GM23338 (cell line): ENCODE measurements around the gene INPP5A. TPM values are rescaled to one million over a fixed set of nuclear protein-coding genes. Genes with fewer than 3 reads are reported as not detected.

ENCODE experiments used
- ATAC-seq: fragments of 200-7000 bp; cut with Tn5 transposase; 3 replicates; pipeline ENCODE4 v1.9.1; 2020
- DNase-seq: peaks from one replicate; pipeline ENCODE4 v3.0.0-alpha.2; 2015; ENCODE audit warnings: low spot score
- H2AFZ ChIP-seq: fragments of 200-600 bp; sonication (generic); 2 replicates; pipeline ENCODE4 v1.8.0; 2016; ENCODE audit warnings: antibody characterized with exemption, mild to moderate bottlenecking, moderate library complexity
- H3F3A ChIP-seq: fragments of 200-600 bp; sonication (generic); replicated peaks from 2 replicates; pipeline ENCODE4 v1.8.0; 2017; ENCODE audit warnings: antibody characterized with exemption, mixed run types, low read depth
- H3K27ac ChIP-seq: fragments of 200-600 bp; sonication (generic); 2 replicates; pipeline ENCODE4 v1.6.1; 2016; ENCODE audit warnings: low read depth
- H3K27me3 ChIP-seq: fragments of 200-600 bp; sonication (generic); 2 replicates; pipeline ENCODE4 v1.8.0; 2016; ENCODE audit warnings: mild to moderate bottlenecking, mixed run types, moderate library complexity; ENCODE audit not compliant: insufficient read depth
- H3K36me3 ChIP-seq: fragments of 200-600 bp; sonication (generic); 2 replicates; pipeline ENCODE4 v1.8.0; 2016; ENCODE audit warnings: mild to moderate bottlenecking; ENCODE audit not compliant: insufficient read depth
- H3K4me1 ChIP-seq: fragments of 200-600 bp; sonication (generic); 2 replicates; pipeline ENCODE4 v1.8.0; 2016; ENCODE audit warnings: mild to moderate bottlenecking, moderate library complexity; ENCODE audit not compliant: insufficient read depth
- H3K4me2 ChIP-seq: fragments of 200-600 bp; sonication (generic); 2 replicates; pipeline ENCODE4 v1.7.1; 2017; ENCODE audit warnings: mixed run types
- H3K4me3 ChIP-seq: fragments of 200-600 bp; sonication (generic); 2 replicates; pipeline ENCODE4 v1.6.1; 2016; ENCODE audit warnings: mixed run types
- H3K79me2 ChIP-seq: fragments of 200-600 bp; sonication (generic); replicated peaks from 2 replicates; pipeline ENCODE4 v1.8.0; 2017; ENCODE audit warnings: mild to moderate bottlenecking; ENCODE audit not compliant: insufficient read depth
- H3K9me2 ChIP-seq: fragments of 200-600 bp; sonication (generic); 2 replicates; pipeline ENCODE4 v1.8.0; 2017; ENCODE audit not compliant: insufficient read depth
- H4K20me1 ChIP-seq: fragments of 200-600 bp; sonication (generic); replicated peaks from 2 replicates; pipeline ENCODE4 v1.8.0; 2017; ENCODE audit warnings: mild to moderate bottlenecking; ENCODE audit not compliant: insufficient read depth
- H3K27ac Mint-ChIP-seq: 2 replicates; pipeline ENCODE4 v1.8.0; 2020; ENCODE audit warnings: inconsistent platforms, mild to moderate bottlenecking, moderate library complexity, mixed read lengths
- H3K27me3 Mint-ChIP-seq: 3 replicates; pipeline ENCODE4 v1.8.0; 2022; ENCODE audit warnings: low read depth, mild to moderate bottlenecking, moderate library complexity, mixed read lengths, inconsistent platforms; ENCODE audit not compliant: insufficient read depth, poor library complexity
- H3K36me3 Mint-ChIP-seq: 3 replicates; pipeline ENCODE4 v1.8.0; 2021; ENCODE audit warnings: low read depth, mild to moderate bottlenecking, inconsistent platforms, moderate library complexity, mixed read lengths
- H3K4me1 Mint-ChIP-seq: 3 replicates; pipeline ENCODE4 v1.8.0; 2020; ENCODE audit warnings: mild to moderate bottlenecking, inconsistent platforms, mixed read lengths
- H3K4me3 Mint-ChIP-seq: 3 replicates; pipeline ENCODE4 v1.8.0; 2021; ENCODE audit warnings: moderate library complexity, mild to moderate bottlenecking, inconsistent platforms, mixed read lengths
- H3K9me3 Mint-ChIP-seq: 3 replicates; pipeline ENCODE4 v1.8.0; 2020; ENCODE audit warnings: moderate library complexity, mild to moderate bottlenecking, inconsistent platforms, mixed read lengths
- CREB1 ChIP-seq: fragments of 250-450 bp; sonication (Bioruptor Pico); IDR thresholded peaks from 2 replicates; pipeline ENCODE4 v1.5.0; 2020; ENCODE audit warnings: low read depth, mild to moderate bottlenecking, moderate library complexity
- EZH2 ChIP-seq: fragments of 200-600 bp; sonication (generic); IDR thresholded peaks from one replicate; pipeline ENCODE4 v1.8.0; 2017; ENCODE audit warnings: antibody characterized with exemption, mild to moderate bottlenecking, low read depth; ENCODE audit not compliant: unreplicated experiment
- EZH2phosphoT487 ChIP-seq: fragments of 200-600 bp; sonication (generic); IDR thresholded peaks from one replicate; pipeline ENCODE4 v1.8.1; 2018; ENCODE audit warnings: antibody characterized with exemption; ENCODE audit not compliant: unreplicated experiment
- JUNB ChIP-seq: IDR thresholded peaks from one replicate; pipeline ENCODE4 v1.6.1; 2016; ENCODE audit warnings: antibody characterized with exemption; ENCODE audit not compliant: unreplicated experiment
- NANOG ChIP-seq: IDR thresholded peaks from 2 replicates; pipeline ENCODE4 v1.6.1; 2016; ENCODE audit warnings: antibody characterized with exemption, borderline replicate concordance
- STAT1 ChIP-seq: IDR thresholded peaks from one replicate; pipeline ENCODE4 v1.6.1; 2016; ENCODE audit warnings: antibody characterized with exemption; ENCODE audit not compliant: unreplicated experiment
- ZNF114 ChIP-seq: fragments of 250-450 bp; sonication (Bioruptor Pico); IDR thresholded peaks from 2 replicates; pipeline ENCODE4 v1.5.0; 2020; ENCODE audit warnings: mild to moderate bottlenecking, moderate library complexity
- polyA plus RNA-seq: library from polyadenylated mRNA; unstranded; fragments of >200 nt; fragmentation: Nextera tagmentation; extraction: Ambion mirVana; gene quantifications from 2 replicates; pipeline ENCODE4 v1.2.1, GENCODE V29; 2016
- total RNA-seq: library from RNA; depleted of rRNA; stranded (reverse); fragments of >200 nt; shearing (Covaris generic); gene quantifications from 2 replicates; pipeline ENCODE4 v1.2.3, GENCODE V29; 2014
- TF ChIP-seq, protein P1 (sequence below): IDR thresholded peaks from 2 replicates; pipeline ENCODE4 v1.6.1; 2016; ENCODE audit warnings: antibody characterized with exemption
- TF ChIP-seq, protein P2 (sequence below), 2 experiments: fragments of 200-600 bp in 1 of 2; sonication (generic) in 1 of 2; conservative IDR thresholded peaks; 2 replicates each; pipeline versions ENCODE4 v1.5.1 to v1.6.1; 2016 to 2017; ENCODE audit warnings: antibody characterized with exemption in 2 of 2, low read depth in 2 of 2, mild to moderate bottlenecking in 2 of 2, moderate library complexity in 1 of 2

INPP5A gene
- total and polyA plus RNA-seq, 2 experiments from 2014 or later = 5.9 to 40.6 TPM

DNA sequence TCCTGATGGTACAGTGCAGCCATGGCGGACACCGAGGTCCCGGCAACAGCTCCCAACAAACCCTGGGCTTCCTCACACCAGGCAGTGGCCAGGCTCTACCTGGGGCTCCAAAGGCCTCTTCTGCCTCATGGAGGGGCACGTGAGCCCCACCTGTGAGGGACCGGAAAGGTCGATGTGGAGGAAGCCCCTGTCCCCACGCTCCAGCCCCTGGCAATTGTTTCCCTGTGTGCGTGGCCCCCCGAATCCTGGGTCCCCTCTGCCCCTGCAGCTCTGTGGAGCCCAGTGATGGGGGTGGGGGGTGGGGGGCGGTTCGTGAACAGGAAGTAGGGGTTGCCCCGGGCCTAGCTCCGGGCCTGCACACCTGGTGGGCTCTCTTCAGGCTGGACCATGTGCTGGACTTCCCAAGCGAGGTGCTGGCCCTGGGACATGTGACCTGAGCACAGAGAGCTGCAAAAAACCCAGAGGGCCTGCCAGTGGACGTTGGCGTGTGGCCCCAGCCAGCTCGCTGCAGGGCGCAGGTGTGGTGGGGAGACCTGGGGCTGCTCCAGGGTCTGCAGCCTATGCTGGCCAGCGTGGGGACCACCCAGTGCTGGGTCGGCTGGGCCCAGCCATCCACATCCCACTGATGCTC is 72.6 kb downstream of the INPP5A start:
- Histone ChIP-seq H2AFZ (no peak overlapping the region), H3K4me2 (no peak overlapping the region), H3K79me2 (no peaks in the 10 kb centered on the region), H3K27ac (no peak overlapping the region), H4K20me1 (no peaks in the 10 kb centered on the region; the same call in 1 of the 2 replicates), H3K4me1 (no peaks in the 10 kb centered on the region), H3K4me3 (no peak overlapping the region), H3F3A (no peaks in the 10 kb centered on the region), H3K9me2 (no peaks in the 10 kb centered on the region), H3K27me3 (no peaks in the 10 kb centered on the region), H3K36me3 (no peaks in the 10 kb centered on the region)
- no peak overlapping the region for H3K27ac Mint-ChIP-seq
- DNase-seq (no peak), ATAC-seq (no peak)
- TF ChIP-seq NANOG (no peak), STAT1 (no peak), JUNB (no peak), EZH2 (no peak), EZH2phosphoT487 (no peak), ZNF114 (no peak)
- TF ChIP-seq, protein P1, sequence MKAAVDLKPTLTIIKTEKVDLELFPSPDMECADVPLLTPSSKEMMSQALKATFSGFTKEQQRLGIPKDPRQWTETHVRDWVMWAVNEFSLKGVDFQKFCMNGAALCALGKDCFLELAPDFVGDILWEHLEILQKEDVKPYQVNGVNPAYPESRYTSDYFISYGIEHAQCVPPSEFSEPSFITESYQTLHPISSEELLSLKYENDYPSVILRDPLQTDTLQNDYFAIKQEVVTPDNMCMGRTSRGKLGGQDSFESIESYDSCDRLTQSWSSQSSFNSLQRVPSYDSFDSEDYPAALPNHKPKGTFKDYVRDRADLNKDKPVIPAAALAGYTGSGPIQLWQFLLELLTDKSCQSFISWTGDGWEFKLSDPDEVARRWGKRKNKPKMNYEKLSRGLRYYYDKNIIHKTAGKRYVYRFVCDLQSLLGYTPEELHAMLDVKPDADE = no peak
- TF ChIP-seq, protein P2, sequence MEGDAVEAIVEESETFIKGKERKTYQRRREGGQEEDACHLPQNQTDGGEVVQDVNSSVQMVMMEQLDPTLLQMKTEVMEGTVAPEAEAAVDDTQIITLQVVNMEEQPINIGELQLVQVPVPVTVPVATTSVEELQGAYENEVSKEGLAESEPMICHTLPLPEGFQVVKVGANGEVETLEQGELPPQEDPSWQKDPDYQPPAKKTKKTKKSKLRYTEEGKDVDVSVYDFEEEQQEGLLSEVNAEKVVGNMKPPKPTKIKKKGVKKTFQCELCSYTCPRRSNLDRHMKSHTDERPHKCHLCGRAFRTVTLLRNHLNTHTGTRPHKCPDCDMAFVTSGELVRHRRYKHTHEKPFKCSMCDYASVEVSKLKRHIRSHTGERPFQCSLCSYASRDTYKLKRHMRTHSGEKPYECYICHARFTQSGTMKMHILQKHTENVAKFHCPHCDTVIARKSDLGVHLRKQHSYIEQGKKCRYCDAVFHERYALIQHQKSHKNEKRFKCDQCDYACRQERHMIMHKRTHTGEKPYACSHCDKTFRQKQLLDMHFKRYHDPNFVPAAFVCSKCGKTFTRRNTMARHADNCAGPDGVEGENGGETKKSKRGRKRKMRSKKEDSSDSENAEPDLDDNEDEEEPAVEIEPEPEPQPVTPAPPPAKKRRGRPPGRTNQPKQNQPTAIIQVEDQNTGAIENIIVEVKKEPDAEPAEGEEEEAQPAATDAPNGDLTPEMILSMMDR (conservative IDR thresholded peaks at IDR 0.05; ENCODE audit: low read depth in 2 of 2) = no peak
- no peaks in the 10 kb centered on the region; the same call in 1 of the 3 replicates for H3K9me3 Mint-ChIP-seq
- no peaks in the 10 kb centered on the region for H3K36me3 Mint-ChIP-seq
- H3K4me3 Mint-ChIP-seq = no peak overlapping the region
- H3K4me1 Mint-ChIP-seq = peaks cover 11% of the 10 kb centered on the region; the same call in 2 of the 3 replicates
- H3K27me3 Mint-ChIP-seq = peaks cover 12% of the 10 kb centered on the region

DNA sequence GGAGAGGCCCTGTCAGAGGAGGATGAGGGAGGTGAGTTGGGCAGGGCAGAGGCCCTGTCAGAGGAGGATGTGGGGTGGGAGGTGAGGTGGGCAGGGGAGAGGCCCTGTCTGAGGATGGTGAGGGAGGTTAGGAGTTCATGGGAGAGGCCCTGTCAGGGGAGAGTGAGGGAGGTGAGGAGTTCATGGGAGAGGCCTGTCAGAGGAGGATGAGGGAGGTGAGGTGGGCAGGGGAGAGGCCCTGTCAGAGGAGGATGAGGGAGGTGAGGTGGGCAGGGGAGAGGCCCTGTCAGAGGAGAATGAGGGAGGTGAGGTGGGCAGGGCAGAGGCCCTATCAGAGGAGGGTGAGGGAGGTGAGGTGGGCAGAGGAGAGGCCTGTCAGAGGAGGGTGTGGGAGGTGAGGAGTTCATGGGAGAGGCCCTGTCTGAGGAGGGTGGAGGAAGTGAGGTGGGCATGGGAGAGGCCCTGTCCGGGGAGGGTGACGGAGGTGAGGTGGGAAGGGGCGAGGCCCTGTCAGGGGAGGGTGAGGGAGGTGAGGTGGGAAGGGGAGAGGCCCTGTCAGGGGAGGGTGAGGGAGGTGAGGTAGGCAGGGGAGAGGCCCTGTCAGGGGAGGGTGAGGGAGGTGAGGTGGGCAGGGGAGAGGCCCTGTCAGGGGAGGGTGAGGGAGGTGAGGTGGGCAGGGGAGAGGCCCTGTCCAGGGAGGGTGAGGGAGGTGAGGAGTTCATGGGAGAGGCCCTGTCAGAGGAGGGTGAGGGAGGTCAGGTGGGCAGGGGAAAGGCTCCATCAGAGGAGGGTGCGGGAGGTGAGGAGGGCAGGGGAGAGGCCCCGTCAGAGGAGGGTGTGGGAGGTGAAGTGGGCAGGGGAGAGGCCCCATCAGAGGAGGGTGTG is 73.7 kb downstream of the INPP5A start:
- H3K36me3 Mint-ChIP-seq = no peaks in the 10 kb centered on the region; the same call in 2 of the 3 replicates
- Histone ChIP-seq H3K79me2 (no peaks in the 10 kb centered on the region), H4K20me1 (no peaks in the 10 kb centered on the region; the same call in 1 of the 2 replicates), H3F3A (no peaks in the 10 kb centered on the region), H3K4me3 (no peak overlapping the region), H3K4me1 (no peaks in the 10 kb centered on the region), H3K27me3 (no peaks in the 10 kb centered on the region), H3K27ac (no peak overlapping the region), H3K9me2 (no peaks in the 10 kb centered on the region), H3K4me2 (no peak overlapping the region), H2AFZ (no peak overlapping the region), H3K36me3 (no peaks in the 10 kb centered on the region)
- H3K4me1 Mint-ChIP-seq = peaks cover 11% of the 10 kb centered on the region; the same call in 2 of the 3 replicates
- H3K9me3 Mint-ChIP-seq = peaks cover under 1% of the 10 kb centered on the region; the same call in 1 of the 3 replicates
- peaks cover 15% of the 10 kb centered on the region for H3K27me3 Mint-ChIP-seq
- TF ChIP-seq CREB1 = no peak
- TF ChIP-seq EZH2phosphoT487 = no peak
- no peak for TF ChIP-seq NANOG
- no peak for DNase-seq
- no peak overlapping the region for H3K27ac Mint-ChIP-seq
- no peak for ATAC-seq
- H3K4me3 Mint-ChIP-seq = no peak overlapping the region
